Tibial nerve (tissue), 4 donors: Measurements from ENCODE around the gene EVC2. TPM values are rescaled to one million over a fixed set of nuclear protein-coding genes. Genes with fewer than 3 reads are reported as not detected.
"Not testable (repeated sequence)": the region's sequence is repeated elsewhere in the genome, so short reads cannot be mapped to it uniquely, and the experiment has no call there.

Experiments used
- DNase-seq, 2 donors: peaks; one replicate each; pipeline ENCODE4 v3.0.0-alpha.2; 2019; ENCODE audit warnings: low spot score in 2 of 2
- H3K27ac ChIP-seq, 4 donors: fragments of 200-600 bp; sonication (generic) in 3 of 4; one replicate each; pipeline ENCODE4 v1.5.1; 2017 to 2019; ENCODE audit warnings: mild to moderate bottlenecking in 1 of 4
- H3K27me3 ChIP-seq, 2 donors: fragments of 200-600 bp; sonication (generic) in 1 of 2; one replicate each; pipeline versions ENCODE4 v1.5.1 to v1.6.0; 2017 to 2019
- H3K36me3 ChIP-seq, 3 donors: fragments of 200-600 bp; sonication (generic); one replicate each; pipeline ENCODE4 v1.5.1; 2018 to 2019
- H3K4me1 ChIP-seq, 4 donors: fragments of 200-600 bp; sonication (generic) in 3 of 4; one replicate each; pipeline ENCODE4 v1.5.1; 2017 to 2019
- H3K4me3 ChIP-seq, 4 donors: fragments of 200-600 bp; sonication (generic) in 3 of 4; one replicate each; pipeline ENCODE4 v1.5.1; 2017 to 2019; ENCODE audit warnings: mild to moderate bottlenecking in 1 of 4, moderate library complexity in 1 of 4
- H3K9me3 ChIP-seq, 4 donors: fragments of 200-600 bp; sonication (generic) in 3 of 4; one replicate each; pipeline ENCODE4 v1.5.1; 2017 to 2019
- EP300 ChIP-seq, 2 donors: sonication (generic); formaldehyde crosslinking; IDR thresholded peaks; one replicate each; pipeline ENCODE4 v1.6.1; 2017; ENCODE audit warnings: antibody characterized with exemption in 2 of 2, mild to moderate bottlenecking in 1 of 2
- POLR2A ChIP-seq, 2 donors: fragments of 450-650 bp; IDR thresholded peaks; one replicate each; pipeline ENCODE4 v1.6.1; 2017; ENCODE audit warnings: antibody characterized with exemption in 2 of 2, mild to moderate bottlenecking in 2 of 2, moderate library complexity in 2 of 2
- WGBS, 2 donors: methylation state at CpG; one replicate each; pipeline ENCODE4 v1.1.5; 2018; 5-methylcytosine and 5-hydroxymethylcytosine counted together
- total RNA-seq, 4 donors: library from RNA; depleted of rRNA; stranded (reverse); fragments of >200 nt; gene quantifications; one replicate each; pipeline ENCODE4 v1.1.0, GENCODE V29; 2016
- TF ChIP-seq, protein P1 (sequence below), 5 experiments: fragments of 200-600 bp in 3 of 5; fragments of 450-650 bp in 2 of 5; sonication (generic) in 3 of 5; IDR thresholded peaks; one replicate each; pipeline ENCODE4 v1.5.1; 2016 to 2019; ENCODE audit warnings: antibody characterized with exemption in 5 of 5, mild to moderate bottlenecking in 3 of 5, moderate library complexity in 2 of 5

Gene EVC2
- total RNA-seq, 4 donors from 2014 or later = 26.7 to 37.3 (median 29.0) TPM

DNA sequence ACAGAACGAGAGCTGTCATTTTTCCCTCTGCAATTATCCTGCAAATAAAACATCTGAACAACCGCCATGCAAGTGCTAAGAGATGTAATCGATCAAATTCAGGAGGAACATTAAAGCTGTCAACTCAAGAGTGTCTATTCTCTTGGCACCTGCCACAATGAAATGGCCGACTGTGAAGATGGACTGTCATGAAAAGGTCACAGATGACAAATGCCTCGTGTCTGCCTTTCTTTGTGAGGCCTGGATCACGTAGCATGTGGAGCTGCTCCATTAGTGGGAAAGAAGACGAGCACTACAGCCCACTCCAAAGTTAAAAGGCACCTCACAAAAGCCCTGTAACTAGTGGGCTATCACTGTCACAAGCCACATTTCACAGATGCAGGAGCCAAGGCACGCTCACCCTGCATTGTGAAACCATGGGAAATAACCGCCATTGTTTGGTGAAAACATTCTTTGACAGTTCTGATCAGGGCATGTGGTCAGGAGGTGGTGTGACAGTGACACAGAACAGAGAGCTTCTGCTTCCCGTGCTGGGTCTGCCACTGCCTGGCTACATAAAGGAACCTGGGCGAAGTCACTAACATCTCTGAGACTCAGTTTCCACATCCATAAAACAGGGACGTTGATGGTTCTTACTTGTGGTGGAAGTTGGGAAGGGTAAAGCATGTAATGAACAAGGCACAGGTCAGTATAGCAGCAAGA is 98.9 kb downstream of the EVC2 start:
- Histone ChIP-seq H3K4me3 (no peak overlapping the region), H3K4me1 (no peaks in the 10 kb centered on the region), H3K9me3 (no peaks in the 10 kb centered on the region), H3K27me3 (no peaks in the 10 kb centered on the region), H3K36me3 (peaks cover 0 to 78% (median 0%) of the 10 kb centered on the region in 3 donors), H3K27ac (no peak overlapping the region)
- no peak for TF ChIP-seq POLR2A (IDR thresholded peaks at IDR 0.05)
- TF ChIP-seq, protein P1, sequence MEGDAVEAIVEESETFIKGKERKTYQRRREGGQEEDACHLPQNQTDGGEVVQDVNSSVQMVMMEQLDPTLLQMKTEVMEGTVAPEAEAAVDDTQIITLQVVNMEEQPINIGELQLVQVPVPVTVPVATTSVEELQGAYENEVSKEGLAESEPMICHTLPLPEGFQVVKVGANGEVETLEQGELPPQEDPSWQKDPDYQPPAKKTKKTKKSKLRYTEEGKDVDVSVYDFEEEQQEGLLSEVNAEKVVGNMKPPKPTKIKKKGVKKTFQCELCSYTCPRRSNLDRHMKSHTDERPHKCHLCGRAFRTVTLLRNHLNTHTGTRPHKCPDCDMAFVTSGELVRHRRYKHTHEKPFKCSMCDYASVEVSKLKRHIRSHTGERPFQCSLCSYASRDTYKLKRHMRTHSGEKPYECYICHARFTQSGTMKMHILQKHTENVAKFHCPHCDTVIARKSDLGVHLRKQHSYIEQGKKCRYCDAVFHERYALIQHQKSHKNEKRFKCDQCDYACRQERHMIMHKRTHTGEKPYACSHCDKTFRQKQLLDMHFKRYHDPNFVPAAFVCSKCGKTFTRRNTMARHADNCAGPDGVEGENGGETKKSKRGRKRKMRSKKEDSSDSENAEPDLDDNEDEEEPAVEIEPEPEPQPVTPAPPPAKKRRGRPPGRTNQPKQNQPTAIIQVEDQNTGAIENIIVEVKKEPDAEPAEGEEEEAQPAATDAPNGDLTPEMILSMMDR (IDR thresholded peaks at IDR 0.05) = no peak
- no peak for TF ChIP-seq EP300 (IDR thresholded peaks at IDR 0.05)
- no peak for DNase-seq
- WGBS, 2 donors = 88% methylated on average over 12 of the region's 12 CpGs

DNA sequence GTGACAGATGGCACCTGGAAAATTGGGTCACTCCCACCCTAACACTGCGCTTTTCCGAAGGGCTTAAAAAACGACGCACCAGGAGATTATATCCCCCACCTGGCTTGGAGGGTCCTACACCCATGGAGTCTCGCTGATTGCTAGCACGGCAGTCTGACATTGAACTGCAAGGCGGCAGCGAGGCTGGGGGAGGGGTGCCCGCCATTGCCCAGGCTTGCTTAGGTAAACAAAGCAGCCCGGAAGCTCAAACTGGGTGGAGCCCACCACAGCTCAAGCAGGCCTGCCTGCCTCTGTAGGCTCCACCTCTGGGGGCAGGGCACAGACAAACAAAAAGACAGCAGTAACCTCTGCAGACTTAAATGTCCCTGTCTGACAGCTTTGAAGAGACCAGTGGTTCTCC is 114.5 kb downstream of the EVC2 start:
- not testable (repeated sequence) for H3K4me3 ChIP-seq, H3K4me1 ChIP-seq, H3K27me3 ChIP-seq, H3K27ac ChIP-seq, DNase-seq
- 92 to 99% methylated on average over 10 of the region's 10 CpGs for WGBS, 2 donors
- Histone ChIP-seq H3K9me3 (peaks cover 0 to 11% (median 0%) of the 10 kb centered on the region in 4 donors), H3K36me3 (peaks cover 0 to 70% (median 0%) of the 10 kb centered on the region in 3 donors)

DNA sequence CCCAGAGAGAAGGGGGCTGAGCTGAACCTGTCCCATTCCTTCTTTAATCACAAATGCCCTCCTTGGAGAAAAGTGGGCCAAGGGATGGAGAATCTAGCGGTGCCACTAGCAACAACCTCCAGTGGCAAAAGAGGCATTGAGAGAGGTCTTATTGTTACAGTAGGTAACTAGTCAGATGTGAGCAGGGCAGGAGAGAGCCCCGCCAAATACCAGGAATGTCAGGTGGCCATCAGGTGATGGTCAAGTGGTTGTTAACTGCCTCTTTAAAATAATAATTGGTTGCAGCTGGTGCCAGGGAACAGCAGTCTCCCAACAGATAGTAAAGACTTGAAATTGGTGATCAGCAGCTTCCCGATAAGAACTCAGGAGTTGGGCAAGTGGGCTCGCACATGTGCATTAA is 116.1 kb downstream of the EVC2 start:
- no peak overlapping the region for H3K4me3 ChIP-seq

DNA sequence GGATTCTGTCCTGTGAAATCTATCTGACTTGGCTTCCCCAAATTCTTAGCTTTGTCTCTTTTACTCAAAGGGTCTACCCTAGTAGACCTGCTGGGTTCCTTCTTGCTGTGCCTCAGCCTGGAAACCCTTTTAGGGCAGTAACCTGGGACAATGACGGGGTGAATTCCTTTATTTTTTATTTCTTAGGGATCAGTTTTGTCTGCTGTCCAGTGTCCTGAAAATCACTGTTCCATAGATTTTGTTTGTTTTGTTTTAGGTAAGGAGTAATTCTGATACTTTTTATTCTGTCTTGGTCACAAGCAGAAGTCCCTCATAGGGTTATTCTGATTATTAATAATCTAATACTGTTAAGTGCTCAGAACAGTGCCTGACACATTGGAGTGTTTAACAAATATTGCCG is 118.9 kb downstream of the EVC2 start:
- H3K36me3 ChIP-seq = peaks cover 0 to 84% (median 0%) of the 10 kb centered on the region in 3 donors
- TF ChIP-seq POLR2A (IDR thresholded peaks at IDR 0.05) = no peak
- no peak for TF ChIP-seq EP300 (IDR thresholded peaks at IDR 0.05)
- TF ChIP-seq, protein P1 (IDR thresholded peaks at IDR 0.05) = no peak
- H3K4me3 ChIP-seq = no peak overlapping the region
- H3K27ac ChIP-seq = no peak overlapping the region
- H3K4me1 ChIP-seq = no peaks in the 10 kb centered on the region
- peaks cover 0 to 10% (median 2%) of the 10 kb centered on the region in 4 donors for H3K9me3 ChIP-seq
- WGBS, 2 donors = 92 to 100% methylated on average over 2 of the region's 2 CpGs
- no peak for DNase-seq
- no peaks in the 10 kb centered on the region for H3K27me3 ChIP-seq

More for the DNA sequence above, 116.1 kb downstream of the EVC2 start:
- no peak for DNase-seq
- Histone ChIP-seq H3K36me3 (peaks cover 0 to 84% (median 0%) of the 10 kb centered on the region in 3 donors), H3K27ac (no peak overlapping the region), H3K9me3 (peaks cover 0 to 21% (median 2%) of the 10 kb centered on the region in 4 donors), H3K27me3 (no peaks in the 10 kb centered on the region), H3K4me1 (no peaks in the 10 kb centered on the region)
- no peak for TF ChIP-seq POLR2A (IDR thresholded peaks at IDR 0.05)
- no peak for TF ChIP-seq EP300 (IDR thresholded peaks at IDR 0.05)
- 94% methylated on average over 4 of the region's 4 CpGs for WGBS, 2 donors

DNA sequence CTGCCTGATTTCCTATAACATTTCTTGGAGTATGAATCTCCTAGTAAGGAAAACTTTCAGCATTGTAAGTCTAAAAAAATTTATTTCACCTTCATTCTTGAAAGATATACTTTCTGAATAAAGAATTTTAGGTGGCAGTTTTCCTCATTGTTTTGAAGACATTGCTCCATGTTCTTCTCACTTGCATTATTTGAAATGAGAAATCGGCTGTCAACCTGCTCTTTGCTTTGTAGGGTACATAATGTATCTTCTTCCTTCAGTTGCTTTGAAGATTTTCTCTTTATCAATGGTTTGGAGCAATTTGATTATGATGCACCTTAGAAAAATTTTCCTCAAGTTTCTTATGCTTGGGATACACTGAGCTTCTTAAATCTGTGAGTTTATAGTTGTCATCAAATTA is 120.3 kb downstream of the EVC2 start:
- no peak overlapping the region for H3K27ac ChIP-seq
- no peak overlapping the region for H3K4me3 ChIP-seq
- peaks cover 0 to 10% (median 2%) of the 10 kb centered on the region in 4 donors for H3K9me3 ChIP-seq
- no peaks in the 10 kb centered on the region for H3K4me1 ChIP-seq
- no peaks in the 10 kb centered on the region for H3K27me3 ChIP-seq
- TF ChIP-seq POLR2A (IDR thresholded peaks at IDR 0.05) (no peak), EP300 (IDR thresholded peaks at IDR 0.05) (no peak)
- TF ChIP-seq, protein P1 (IDR thresholded peaks at IDR 0.05) = no peak
- no peak for DNase-seq
- peaks cover 0 to 83% (median 0%) of the 10 kb centered on the region in 3 donors for H3K36me3 ChIP-seq
- WGBS, 2 donors = 96% methylated on average over 1 of the region's 1 CpG

DNA sequence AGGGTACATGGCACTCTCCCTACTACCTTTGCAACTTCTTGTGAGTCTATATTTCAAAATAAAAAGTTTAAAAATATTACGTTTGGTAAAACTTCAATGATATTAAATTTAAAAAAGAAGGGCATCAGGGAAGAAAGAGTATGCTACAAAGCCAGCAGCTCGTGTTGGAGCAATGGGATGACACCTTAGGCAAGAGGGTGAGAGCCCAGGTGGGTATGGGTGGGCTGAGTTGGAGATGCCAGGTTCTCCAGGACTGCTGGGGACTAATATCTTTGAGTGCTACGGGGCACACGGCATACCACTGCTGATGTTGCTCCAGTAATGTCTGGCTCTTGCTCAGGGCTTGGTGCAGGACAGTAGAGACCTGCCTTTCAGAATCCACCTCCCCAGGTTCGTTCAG is 132.4 kb downstream of the EVC2 start:
- H3K4me1 ChIP-seq = no peaks in the 10 kb centered on the region
- H3K36me3 ChIP-seq = peaks cover 0 to 93% (median 0%) of the 10 kb centered on the region in 3 donors
- no peak overlapping the region for H3K27ac ChIP-seq
- no peak overlapping the region for H3K4me3 ChIP-seq
- TF ChIP-seq EP300 (IDR thresholded peaks at IDR 0.05) (no peak), POLR2A (IDR thresholded peaks at IDR 0.05) (no peak)
- TF ChIP-seq, protein P1 (IDR thresholded peaks at IDR 0.05) = no peak
- H3K27me3 ChIP-seq = no peaks in the 10 kb centered on the region
- WGBS, 2 donors = 77 to 84% methylated on average over 4 to 5 of the region's 5 CpGs
- DNase-seq = no peak
- peaks cover 0 to under 1% (median 0%) of the 10 kb centered on the region in 4 donors for H3K9me3 ChIP-seq
